SU-DHL-6 (cell line): ENCODE results near the gene GATC.

ENCODE experiments used
- CTCF ChIP-seq: fragments of 200-600 bp; sonication (generic); IDR thresholded peaks from one replicate; pipeline ENCODE4 v1.5.1; 2017; ENCODE audit warnings: antibody characterized with exemption, mild to moderate bottlenecking, low read length, moderate library complexity; ENCODE audit not compliant: insufficient read depth, poor library complexity, severe bottlenecking
- EZH2phosphoT487 ChIP-seq: fragments of 200-600 bp; sonication (generic), shearing (Covaris generic); conservative IDR thresholded peaks from 2 replicates; pipeline ENCODE4 v1.6.1; 2018; ENCODE audit warnings: mild to moderate bottlenecking, antibody characterized with exemption, low read length, moderate library complexity, mixed read lengths

DNA sequence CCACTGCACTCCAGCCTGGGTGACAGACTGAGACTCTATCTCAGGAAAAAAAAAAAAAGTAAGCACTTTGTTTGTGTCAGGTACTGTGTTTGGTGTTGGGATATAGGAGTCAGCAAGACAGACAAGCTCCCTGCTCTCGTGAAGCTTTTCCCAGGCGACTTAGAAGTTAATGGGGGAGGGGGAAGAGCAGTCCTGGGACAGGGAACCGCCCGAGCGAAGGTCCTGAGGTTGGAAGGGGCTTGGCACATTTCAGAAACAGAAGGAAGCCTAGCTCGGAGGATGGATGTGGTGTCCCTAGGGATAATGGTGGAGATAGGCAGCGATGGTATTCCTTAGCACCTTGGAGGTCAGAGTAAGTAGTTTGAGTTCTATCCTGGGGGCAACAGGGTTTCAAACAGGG lies 16.9 kb upstream of the GATC start:
- no peak for TF ChIP-seq CTCF
- TF ChIP-seq EZH2phosphoT487, result no peak
